NK-92 (cell line): Measurements from ENCODE around the gene BLVRA.

ENCODE experiments used
- DNase-seq: peaks from one replicate; lab custom pipeline; 2025; ENCODE audit not compliant: unreplicated experiment; lab: John Stamatoyannopoulos, UW

The BLVRA gene

DNA sequence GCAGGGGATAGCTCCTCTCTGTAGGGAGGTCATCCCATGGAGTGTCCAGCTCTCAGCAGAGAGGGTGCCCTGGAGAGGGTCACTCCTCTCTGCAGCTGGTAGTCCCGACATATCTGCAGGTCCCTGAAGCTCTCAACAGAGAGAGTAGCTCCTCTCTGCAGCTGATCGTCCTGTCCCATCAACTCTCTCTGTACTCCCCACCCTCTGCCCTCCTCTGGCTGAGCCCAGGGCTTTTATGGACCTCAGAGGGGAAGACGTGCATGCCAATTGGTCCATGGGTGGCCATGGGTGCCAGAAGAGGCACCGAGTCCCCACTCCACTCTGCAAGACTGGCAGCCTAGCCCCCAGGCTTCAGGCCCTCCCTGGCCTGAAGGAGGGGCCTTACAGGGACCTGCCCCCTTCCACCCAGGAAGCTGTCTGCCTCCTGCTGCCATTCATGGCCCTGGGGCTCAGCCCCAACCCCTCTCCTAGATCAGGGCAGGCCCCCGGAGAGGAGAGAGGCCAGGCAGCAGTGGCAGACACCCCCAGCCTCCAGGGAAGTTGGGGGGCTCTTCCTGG is 9.0 kb upstream of the BLVRA start:
- DNase-seq = no peak

DNA sequence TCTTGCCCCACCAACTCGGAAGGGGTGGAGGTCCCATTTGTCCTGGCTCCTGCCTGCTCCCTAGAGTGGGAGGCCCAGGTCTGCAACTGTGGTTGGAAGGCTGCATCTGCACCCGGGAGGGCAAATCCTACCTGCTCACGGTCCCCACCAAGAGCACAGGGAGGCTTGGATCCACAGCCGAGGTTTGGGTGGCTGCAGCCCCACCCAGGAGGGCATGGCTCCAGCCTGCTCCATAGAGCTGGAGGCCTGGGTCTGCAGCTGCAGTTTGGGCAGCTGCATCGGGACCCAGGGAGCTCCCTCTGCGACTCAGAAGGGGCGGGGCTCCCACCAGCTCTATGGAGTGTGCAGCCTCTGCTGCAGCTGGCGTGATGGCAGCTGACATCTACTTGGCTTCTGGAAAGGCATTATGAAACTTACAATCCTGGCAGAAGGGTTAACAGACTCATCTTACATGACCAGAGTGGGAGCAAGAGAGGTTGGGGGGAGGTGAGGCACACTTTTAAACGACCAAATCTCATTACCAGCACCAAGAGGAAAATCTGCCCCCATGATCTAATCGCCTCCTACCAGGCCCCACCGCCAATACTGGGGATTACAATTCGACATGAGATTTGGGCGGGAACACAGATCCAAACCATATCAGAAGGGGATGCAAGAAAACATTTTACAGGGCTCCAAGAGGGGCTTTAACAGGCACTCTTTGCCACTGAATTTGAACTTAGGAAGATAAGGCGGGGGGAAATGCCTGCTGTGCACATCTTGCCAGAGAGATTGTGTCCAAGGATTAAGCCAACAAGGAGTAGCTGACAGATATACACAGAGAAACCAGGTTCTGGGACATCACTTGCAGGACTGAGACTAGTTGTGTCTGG is 8.2 kb upstream of the BLVRA start:
- DNase-seq = no peak

DNA sequence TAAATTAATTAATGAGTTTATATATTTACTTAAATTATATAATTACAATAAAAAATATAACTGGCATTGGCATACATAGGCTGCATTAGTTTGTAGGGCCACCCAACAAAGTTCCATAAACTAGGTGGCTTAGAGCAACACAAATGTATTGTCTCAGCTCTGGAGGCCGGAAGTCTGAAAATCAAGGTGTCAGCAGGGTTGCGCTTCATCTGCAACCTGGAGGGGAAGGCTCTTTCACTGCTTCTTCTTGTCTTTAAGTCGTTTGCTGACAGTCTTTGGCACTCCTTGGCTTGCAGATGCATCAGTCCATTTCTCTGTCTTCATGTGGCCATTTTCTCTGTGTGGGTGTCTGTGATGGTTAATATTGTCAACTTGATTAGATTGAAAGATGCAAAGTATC is 6.1 kb upstream of the BLVRA start:
- no peak for DNase-seq

DNA sequence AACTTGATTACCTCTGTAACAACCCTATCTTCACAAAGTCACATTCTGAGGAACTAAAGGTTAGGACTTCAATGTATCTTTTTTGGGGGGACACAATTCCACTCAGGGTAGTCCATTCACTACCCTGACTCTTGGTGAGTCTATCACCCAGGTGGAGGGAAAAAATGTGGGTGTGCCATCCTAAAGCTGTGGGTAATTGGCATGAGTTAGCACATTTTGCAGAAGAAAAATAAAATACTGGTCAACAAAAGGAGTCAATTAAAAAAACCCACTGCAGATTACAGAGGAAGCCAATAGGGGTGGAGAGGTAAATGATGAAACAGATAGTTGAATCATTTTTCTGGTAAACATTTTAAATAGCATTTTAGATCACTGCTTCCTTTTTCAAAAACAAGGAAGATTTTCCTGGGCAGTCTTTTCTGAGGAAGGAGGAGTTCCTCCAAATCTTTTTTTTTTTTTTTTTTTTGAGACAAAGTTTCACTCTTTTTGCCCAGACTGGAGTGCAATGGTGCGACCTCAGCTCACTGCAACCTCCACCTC is 5.1 kb upstream of the BLVRA start:
- DNase-seq = no peak

DNA sequence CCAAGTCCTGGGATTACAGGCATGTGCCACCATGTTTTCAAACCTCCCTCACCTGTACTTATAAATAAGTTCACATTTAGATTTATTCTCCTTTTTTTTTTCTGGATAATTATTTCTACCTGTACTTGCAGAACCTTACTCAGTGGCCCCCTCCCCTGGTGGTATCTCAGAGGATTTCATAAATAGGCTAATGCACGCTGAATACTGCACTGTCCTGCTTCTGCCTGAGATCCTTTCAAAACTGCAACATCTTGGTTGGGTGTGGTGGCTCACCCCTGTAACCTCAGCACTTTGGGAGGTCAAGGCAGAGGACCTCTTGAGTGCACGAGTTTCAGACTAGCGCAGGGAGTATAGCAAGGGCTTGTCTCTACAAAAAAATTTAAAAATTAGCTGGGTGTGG is 4.6 kb upstream of the BLVRA start:
- no peak for DNase-seq

DNA sequence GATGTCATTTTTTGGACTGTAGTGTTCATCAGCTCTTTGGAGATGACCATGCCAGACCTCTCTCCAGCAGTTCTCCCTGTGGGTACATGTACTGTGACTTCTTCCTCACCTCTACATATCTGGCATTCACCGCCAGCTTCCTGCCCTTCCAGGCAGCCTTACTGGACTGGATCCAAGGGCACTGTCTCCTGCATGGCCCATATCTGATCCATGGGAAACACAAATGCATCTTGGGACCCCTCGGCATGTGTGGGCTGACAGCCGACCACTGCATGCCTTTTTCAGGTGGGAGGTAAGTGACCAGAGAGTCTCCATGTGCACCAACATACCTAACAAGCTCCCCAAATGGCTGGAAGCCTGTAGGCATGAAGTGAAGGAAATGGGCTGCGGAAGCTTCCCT is 3.9 kb upstream of the BLVRA start:
- DNase-seq = no peak

DNA sequence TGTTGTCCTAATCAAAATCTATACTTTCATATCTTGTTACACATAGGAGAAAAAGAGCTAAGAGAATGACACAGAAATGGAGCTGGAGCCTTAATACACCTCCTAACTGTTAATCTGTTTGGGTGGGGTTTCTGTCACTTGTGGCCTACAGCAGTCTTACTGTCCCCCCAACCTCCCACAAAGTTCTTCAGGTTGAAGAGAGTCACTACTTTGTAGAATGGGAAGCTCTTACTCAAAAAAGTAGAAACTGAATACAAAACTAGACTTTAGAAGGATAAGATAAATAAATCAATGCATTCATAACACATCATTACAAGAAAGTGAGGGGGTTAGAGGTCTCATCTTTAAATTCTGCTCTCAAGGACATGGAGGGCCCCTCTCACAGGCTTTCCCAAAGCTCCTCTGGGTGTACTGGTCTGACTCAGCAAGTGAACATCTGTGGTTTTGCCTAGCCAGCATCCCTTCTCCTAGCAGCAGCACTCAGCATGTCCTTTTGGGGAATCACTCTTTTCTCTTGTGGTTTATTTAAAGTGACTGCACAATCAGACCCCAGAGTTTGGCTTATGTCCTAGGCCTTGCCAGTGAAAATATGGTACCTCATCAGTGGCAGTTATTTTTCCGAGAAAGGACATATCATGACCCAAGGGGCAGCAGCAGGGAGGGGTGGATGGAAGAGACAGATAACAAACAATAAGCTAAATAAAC is 2.0 kb upstream of the BLVRA start:
- DNase-seq = no peak

DNA sequence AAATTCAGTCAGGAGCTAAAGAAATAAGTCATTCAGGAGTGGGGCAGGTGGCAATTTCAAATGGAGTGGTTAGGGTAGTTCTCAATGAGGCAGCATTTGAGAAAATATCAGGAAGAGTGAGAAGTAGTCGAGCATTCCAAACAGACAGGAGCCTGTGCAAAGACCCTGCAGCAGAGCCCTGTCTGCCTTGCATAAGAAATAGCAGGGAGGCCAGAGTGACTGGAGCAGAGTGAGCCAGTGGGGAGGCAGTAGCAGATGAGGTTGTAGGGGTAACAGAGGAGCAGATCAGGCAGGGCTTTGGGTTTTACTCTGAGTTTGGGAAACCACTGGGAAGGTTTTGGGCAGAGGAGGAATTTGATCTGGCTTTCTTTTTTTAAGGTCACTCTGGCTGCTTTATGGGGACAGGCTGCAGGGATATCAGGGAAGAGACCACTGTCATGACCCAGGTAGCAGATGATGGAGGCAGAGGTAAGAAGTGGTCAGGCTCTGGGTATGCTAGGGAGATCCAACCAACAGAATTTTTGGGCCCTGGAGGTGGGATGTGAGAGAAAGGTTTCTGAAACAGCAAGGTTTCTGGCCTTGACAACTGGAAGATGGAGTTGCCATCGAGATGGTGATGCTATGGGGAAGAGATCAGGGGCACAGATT is 1.3 kb upstream of the BLVRA start:
- no peak for DNase-seq

DNA sequence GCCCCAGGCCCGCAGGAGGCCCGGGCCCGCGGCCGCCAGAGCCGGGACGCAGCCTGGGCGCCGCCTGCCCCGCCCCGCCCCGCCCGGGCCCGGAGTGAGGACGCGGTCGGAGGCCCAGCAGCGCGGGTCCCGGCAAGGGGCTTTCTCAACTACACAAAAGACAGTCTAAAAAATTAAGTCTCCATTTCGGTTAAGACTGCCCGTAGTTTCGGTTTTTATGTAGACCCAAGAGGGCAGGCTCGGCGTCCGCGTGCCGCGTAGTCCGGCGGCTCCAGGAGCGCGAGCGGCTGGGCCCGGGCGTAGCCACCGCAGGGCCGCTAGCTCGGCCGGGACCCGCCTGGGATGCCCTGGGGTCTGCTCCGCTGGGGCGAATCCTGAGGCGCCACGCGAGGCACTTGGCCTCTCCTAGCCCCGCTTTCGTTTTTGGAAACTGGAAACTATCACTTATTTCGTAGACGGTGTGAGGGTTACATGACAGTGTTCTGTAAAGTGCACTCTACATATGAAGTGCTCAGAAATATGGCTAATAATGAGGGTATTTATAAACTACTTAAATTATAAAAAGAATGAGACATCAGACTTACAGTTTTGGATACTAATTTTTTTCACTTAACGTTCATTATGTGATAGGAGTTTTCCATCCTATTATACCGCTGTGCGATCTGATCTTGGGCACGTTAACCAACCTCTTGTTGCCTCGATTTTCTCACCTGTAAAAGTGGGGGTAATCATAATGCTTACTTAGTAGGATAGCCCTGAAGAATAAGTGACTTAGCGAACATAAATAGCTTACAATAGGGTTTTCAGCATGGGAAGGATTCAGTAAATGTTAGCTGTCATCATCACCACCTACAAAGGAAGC is 573 bp downstream of the BLVRA start:
- DNase-seq = no peak

DNA sequence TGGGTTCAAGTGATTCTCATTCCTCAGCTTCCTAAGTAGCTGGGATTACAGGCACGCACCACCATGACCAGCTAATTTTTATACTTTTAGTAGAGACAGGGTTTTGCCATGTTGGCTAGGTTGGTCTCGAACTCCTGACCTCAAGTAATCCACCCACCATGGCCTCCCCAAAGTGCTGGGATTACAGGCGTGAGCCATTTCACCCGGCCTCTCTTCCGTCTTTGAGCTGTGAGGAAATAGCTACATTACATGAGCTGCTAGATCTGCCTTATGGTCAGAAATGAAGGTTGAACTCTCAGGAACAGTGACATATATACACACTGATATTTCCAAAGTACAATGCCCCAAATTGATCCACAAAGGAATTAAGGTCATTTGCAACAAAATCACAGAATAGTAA is 2.4 kb downstream of the BLVRA start:
- DNase-seq = no peak

DNA sequence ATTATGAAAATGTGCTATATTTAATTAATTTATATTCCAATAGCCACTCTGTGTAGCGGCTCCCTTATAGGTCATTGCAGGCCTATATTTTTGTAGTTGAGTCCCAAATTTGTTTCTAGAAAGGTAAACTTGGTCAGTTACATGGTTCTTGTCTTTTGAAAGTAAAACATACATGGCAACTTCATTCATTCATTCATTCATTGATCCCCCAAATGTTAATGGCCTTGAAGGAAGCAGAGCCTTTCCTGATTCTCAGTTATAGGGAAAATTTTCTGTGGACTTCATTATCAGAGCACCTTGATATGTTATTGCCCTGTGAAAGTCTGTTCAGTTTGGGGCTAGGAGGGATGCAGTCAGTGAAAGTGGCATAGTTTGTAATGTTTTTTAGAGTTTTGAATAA is 2.9 kb downstream of the BLVRA start:
- no peak for DNase-seq

DNA sequence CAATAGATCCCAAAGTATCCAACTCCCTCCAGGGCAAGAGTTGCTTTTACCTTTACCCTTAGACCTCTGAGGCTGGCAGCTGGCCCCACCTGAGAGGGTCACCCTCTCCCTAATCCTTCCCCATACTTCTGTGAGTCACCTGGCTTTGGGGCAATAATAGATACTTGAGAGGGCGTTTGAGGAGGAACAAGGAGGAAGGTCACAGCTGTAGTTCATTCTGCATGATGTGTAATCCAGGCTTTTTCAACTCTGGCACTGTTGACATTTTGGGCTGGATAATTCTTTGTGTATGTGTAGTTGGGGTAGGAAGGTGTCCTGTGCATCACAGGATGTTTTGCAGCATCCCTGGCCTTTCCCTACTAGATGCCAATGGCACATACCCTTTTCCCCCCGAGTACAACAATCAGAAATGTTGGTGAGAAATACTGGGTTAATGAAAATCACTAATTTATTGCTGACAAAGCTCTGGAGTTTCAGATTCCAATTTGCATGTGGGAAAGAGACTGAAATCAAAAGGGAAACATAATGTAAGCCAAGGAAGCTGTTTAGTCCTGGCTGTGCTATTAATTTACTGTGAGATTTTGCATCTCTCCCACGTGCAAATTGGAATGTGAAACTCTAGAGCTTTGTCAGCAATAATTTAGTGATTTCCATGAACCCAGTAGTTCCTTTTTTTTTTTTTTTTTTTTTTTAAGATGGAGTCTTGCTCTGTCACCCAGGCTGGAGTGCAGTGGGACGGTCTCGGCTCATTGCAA is 3.6 kb downstream of the BLVRA start:
- no peak for DNase-seq

DNA sequence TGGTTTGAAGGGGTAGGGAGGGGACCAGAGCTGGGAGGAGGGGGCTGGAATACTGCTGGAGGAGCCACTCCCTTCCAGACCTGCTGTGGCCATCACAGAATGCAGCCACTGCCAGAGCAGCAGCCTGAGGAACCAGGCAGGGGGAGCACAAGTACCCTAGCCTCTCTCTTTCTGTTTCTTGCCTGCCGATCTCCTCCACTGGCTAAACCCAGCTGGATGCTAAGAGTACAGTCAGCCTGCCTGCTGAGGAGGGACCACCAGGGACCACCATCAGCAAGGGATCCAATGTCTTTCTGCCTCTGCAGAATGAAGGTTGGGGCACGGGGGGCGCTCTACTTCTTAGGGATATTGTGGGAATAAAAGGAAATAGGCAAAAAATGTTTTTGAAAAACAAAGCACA is 4.7 kb downstream of the BLVRA start:
- DNase-seq = no peak

DNA sequence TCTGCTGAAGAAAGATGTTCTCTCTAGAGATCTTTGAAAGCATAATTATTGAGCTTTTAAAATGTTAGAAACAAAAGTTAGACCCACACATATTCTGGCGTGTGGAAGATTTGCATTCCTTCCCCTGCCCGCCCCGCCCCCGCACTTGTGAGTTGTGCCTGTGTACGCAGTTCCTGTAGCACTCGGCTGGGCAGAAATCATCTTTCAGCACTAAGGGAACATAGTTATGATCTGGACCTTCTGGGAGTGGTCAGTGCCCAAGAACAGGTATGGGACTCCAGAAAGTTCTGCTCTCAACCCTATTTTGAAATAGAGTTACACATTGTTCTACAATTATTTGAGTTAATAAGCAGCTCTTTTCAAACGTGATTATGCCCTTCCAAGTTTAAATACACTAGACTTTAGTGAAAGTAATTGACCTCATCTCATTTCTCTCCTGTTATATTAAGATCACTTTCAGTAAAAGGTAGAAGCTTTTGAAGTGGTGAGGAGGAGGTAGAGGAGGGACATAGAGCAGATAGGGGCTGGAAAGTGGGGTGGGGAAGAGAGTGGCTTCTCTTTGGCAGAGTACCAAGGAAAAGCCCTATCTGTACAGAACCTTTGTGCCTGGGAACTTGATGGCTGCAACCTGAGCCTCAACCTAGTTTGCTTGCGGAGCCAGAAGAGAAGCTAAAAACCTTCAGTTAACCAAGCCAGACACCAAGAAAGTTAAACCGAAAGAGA is 5.7 kb downstream of the BLVRA start:
- DNase-seq = no peak

DNA sequence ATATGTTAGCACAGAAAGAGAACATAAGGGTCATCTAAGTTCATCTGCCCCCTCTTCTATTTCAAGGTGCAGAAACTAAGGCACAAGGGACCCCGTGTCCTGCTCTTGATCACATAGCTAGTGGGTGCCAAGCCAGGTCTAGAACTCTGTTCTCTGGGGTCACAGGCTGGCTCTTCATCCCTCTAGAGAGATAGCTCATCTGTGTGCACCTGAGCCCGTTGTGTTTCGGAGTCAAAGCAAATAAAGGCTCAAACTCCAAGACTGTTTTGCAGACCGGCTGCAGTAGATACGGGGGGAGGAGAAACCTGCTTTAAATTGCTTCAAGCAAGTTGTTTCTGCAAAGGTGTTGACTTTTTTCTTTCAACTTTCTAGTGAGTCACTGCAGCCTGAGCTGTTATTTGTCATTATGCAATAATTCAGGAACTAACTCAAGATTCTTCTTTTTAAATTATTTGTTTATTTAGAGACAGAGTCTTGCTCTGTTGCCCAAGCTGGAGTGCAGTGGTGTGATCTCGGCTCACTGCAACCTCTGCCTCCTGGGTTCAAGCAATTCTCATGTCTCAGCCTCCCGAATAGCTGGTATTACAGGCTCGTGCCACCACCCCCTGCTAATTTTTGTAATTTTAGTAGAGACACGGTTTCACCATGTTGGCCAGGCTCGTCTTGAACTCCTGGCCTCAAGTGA is 6.5 kb downstream of the BLVRA start:
- DNase-seq = no peak

DNA sequence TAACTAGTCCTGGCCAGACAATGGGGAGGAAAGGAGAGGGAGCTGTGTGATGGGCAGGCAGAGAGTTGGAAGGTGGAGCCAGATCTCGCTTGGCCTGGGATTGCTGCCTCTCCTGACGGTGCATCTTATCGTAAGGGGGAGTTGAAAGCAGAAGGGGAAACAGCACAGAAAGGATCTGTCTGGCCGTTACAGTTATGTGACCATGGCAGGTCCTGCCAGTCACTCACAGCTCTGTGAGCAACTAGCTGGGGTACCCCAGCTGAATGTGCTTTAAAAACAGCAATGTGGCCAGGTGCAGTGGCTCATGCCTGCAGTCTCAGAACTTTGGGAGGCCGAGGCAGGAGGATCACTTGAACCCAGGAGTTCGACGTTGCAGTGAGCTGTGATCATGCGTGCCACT is 8.1 kb downstream of the BLVRA start:
- no peak for DNase-seq

DNA sequence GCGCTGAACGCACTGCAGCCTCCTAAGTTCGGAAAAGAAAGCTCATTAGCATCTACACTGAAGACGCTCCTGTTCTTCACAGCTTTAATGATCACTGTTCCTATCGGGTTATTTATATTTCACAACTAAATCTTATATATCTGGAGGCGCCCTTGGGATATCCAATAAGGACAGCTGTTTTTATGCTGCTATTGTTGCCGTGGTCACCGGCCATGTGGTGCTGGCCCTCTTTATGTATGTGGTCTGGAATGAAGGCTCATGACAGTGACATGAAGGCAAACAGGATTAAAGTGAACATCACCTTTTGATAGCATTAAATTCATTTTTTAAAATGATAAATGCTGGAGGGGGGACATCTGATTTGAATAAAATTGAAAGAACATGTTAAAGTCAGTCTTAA is 8.8 kb downstream of the BLVRA start:
- no peak for DNase-seq

DNA sequence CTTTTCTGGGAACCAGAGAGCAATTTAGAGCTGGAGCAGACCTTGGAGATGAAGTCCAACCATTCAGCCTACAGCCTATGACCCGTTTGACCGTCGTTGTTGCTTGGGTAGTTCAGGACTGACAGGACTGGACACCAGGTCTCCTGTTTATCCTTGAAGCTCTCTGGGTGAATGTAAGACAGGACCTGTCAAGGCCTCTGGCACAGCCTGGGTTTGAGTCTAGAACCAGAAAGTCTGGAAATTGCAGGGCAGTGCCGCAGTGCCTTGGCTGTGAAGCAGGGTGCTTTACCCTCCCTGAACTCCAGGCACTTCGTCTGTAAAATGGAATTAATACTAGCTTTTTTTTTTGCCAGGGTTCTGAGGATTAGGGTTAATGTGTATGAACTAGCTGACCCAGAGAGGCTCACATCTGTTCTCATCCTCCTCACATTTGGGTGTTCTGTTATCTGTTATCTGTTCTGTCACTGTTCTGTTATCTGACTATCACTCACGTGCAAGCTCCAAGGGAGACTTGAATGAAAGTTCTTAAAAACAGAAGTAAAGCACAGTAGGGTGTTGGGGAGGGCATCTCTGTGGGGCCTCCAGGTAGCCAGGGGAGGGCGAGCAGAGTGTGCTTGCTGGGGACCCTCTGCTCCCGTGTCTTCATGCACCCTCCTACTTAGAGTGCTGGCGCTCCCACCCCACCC is 9.9 kb downstream of the BLVRA start:
- no peak for DNase-seq
